Neural cell (in vitro differentiated cells): ENCODE results near the gene BMPR2. TPM values are rescaled to one million over a fixed set of nuclear protein-coding genes. Genes with fewer than 3 reads are reported as not detected.

Source experiments
- H2AFZ ChIP-seq: fragments of 200-600, 300-800 bp; sonication (generic), shearing (Covaris generic); 2 replicates; pipeline ENCODE4 v1.6.0; 2014; ENCODE audit warnings: low read depth, mild to moderate bottlenecking, antibody characterized with exemption, low read length, moderate library complexity
- H3F3A ChIP-seq: fragments of 200-600 bp; shearing (Covaris generic); 2 replicates; pipeline ENCODE4 v1.6.1; 2016; ENCODE audit warnings: mild to moderate bottlenecking, moderate library complexity, mixed read lengths, antibody characterized with exemption, low read length; ENCODE audit not compliant: insufficient read depth, poor library complexity, severe bottlenecking
- H3K27ac ChIP-seq: fragments of 200-600, 300-800 bp; sonication (generic), shearing (Covaris generic); 2 replicates; pipeline ENCODE4 v1.5.1; 2014; ENCODE audit warnings: mild to moderate bottlenecking, low read length, moderate library complexity
- H3K27me3 ChIP-seq: fragments of 300-800, 200-600 bp; sonication (generic), shearing (Covaris generic); 2 replicates; pipeline ENCODE4 v1.6.0; 2014; ENCODE audit warnings: mild to moderate bottlenecking, low read depth, low read length, moderate library complexity; ENCODE audit not compliant: insufficient read depth
- H3K36me3 ChIP-seq: fragments of 300-800, 200-600 bp; sonication (generic), shearing (Covaris generic); 2 replicates; pipeline ENCODE4 v1.5.1; 2014; ENCODE audit warnings: mild to moderate bottlenecking, antibody characterized with exemption, low read length, moderate library complexity; ENCODE audit not compliant: insufficient read depth
- H3K4me2 ChIP-seq: fragments of 300-800, 200-600 bp; sonication (generic), shearing (Covaris generic); 2 replicates; pipeline ENCODE4 v1.6.0; 2014; ENCODE audit warnings: mild to moderate bottlenecking, low read length
- H3K4me3 ChIP-seq: fragments of 300-800, 200-600 bp; sonication (generic), shearing (Covaris generic); 2 replicates; pipeline ENCODE4 v1.5.1; 2014; ENCODE audit warnings: mild to moderate bottlenecking, low read length, moderate library complexity
- H3K79me2 ChIP-seq: fragments of 200-600 bp; shearing (Covaris generic); replicated peaks from 2 replicates; pipeline ENCODE4 v1.6.0; 2014; ENCODE audit warnings: mild to moderate bottlenecking, low read length, moderate library complexity; ENCODE audit not compliant: insufficient read depth
- H3K9ac ChIP-seq: fragments of 300-800, 200-600 bp; sonication (generic), shearing (Covaris generic); 2 replicates; pipeline ENCODE4 v1.6.1; 2016; ENCODE audit warnings: mild to moderate bottlenecking, low read length, mixed read lengths
- H3K9me2 ChIP-seq: fragments of 200-600 bp; shearing (Covaris generic); 2 replicates; pipeline ENCODE4 v1.6.1; 2016; ENCODE audit warnings: mild to moderate bottlenecking, low read length, mixed read lengths; ENCODE audit not compliant: insufficient read depth
- H3K9me3 ChIP-seq: fragments of 200-600, 300-800 bp; sonication (generic), shearing (Covaris generic); 2 replicates; pipeline ENCODE4 v1.6.1; 2016; ENCODE audit warnings: mild to moderate bottlenecking, mixed run types, low read length, moderate library complexity, mixed read lengths
- H4K20me1 ChIP-seq: fragments of 200-600 bp; shearing (Covaris generic); 2 replicates; pipeline ENCODE4 v1.6.1; 2016; ENCODE audit warnings: mild to moderate bottlenecking, mixed run types; ENCODE audit not compliant: insufficient read depth
- EP300 ChIP-seq: fragments of 450-650 bp; conservative IDR thresholded peaks from 2 replicates; pipeline ENCODE4 v1.6.1; 2014; ENCODE audit warnings: antibody characterized with exemption, mild to moderate bottlenecking, moderate library complexity; ENCODE audit not compliant: poor library complexity, severe bottlenecking
- EZH2 ChIP-seq: fragments of 200-600, 300-800 bp; shearing (Covaris generic), sonication (generic); IDR thresholded peaks from 2 replicates; pipeline ENCODE4 v1.6.1; 2014; ENCODE audit warnings: antibody characterized with exemption, low read length, borderline replicate concordance, mild to moderate bottlenecking; ENCODE audit not compliant: insufficient read depth, poor library complexity, severe bottlenecking
- MXI1 ChIP-seq: fragments of 450-650 bp; conservative IDR thresholded peaks from 2 replicates; pipeline ENCODE4 v1.6.1; 2014; ENCODE audit warnings: antibody characterized with exemption, mild to moderate bottlenecking; ENCODE audit not compliant: poor library complexity, severe bottlenecking
- POLR2AphosphoS5 ChIP-seq: IDR thresholded peaks from 2 replicates; pipeline ENCODE4 v1.6.1; 2012
- RAD21 ChIP-seq: fragments of 450-650 bp; conservative IDR thresholded peaks from 2 replicates; pipeline ENCODE4 v1.6.1; 2014; ENCODE audit warnings: antibody characterized with exemption, mild to moderate bottlenecking, moderate library complexity
- REST ChIP-seq: IDR thresholded peaks from 2 replicates; pipeline ENCODE4 v1.6.1; 2012; ENCODE audit warnings: borderline replicate concordance
- SMC3 ChIP-seq: fragments of 450-650 bp; conservative IDR thresholded peaks from 2 replicates; pipeline ENCODE4 v1.6.1; 2014; ENCODE audit warnings: antibody characterized with exemption, mild to moderate bottlenecking, moderate library complexity; ENCODE audit not compliant: poor library complexity
- TAF1 ChIP-seq: IDR thresholded peaks from 2 replicates; pipeline ENCODE4 v1.6.1; 2012; ENCODE audit warnings: low read depth
- polyA plus RNA-seq: library from polyadenylated mRNA; depleted of rRNA; stranded (reverse); fragments of >200 nt; gene quantifications from 2 replicates; pipeline ENCODE4 v1.2.3, GENCODE V29; 2014
- TF ChIP-seq, protein P1 (sequence below): fragments of 450-650 bp; IDR thresholded peaks from 2 replicates; pipeline ENCODE4 v1.5.1; 2014; ENCODE audit warnings: antibody characterized with exemption, mild to moderate bottlenecking, moderate library complexity; ENCODE audit not compliant: poor library complexity, severe bottlenecking

BMPR2 gene
- polyA plus RNA-seq, 1 donor from 2014 or later = 18.4 TPM

- no peak overlapping the region for H2AFZ ChIP-seq
- peak overlapping the region; percentile 100 for H3K27ac ChIP-seq
- peak overlapping the region; percentile 95 for H3K9ac ChIP-seq
- peaks cover 60% of the 10 kb centered on the region for H3K79me2 ChIP-seq
- peak overlapping the region; percentile 99 for H3K4me3 ChIP-seq
- no peaks in the 10 kb centered on the region for H3K27me3 ChIP-seq
- peak overlapping the region; percentile 64 for H3K4me2 ChIP-seq
- H3K9me3 ChIP-seq = no peaks in the 10 kb centered on the region
- H3F3A ChIP-seq = peaks cover 6% of the 10 kb centered on the region
- TF ChIP-seq POLR2AphosphoS5 = no peak
- no peak for TF ChIP-seq TAF1
- peak; percentile 51 for TF ChIP-seq REST
- peak; percentile 8 for TF ChIP-seq RAD21
- no peak for TF ChIP-seq EZH2
- peak; percentile 77 for TF ChIP-seq MXI1
- TF ChIP-seq, protein P1, sequence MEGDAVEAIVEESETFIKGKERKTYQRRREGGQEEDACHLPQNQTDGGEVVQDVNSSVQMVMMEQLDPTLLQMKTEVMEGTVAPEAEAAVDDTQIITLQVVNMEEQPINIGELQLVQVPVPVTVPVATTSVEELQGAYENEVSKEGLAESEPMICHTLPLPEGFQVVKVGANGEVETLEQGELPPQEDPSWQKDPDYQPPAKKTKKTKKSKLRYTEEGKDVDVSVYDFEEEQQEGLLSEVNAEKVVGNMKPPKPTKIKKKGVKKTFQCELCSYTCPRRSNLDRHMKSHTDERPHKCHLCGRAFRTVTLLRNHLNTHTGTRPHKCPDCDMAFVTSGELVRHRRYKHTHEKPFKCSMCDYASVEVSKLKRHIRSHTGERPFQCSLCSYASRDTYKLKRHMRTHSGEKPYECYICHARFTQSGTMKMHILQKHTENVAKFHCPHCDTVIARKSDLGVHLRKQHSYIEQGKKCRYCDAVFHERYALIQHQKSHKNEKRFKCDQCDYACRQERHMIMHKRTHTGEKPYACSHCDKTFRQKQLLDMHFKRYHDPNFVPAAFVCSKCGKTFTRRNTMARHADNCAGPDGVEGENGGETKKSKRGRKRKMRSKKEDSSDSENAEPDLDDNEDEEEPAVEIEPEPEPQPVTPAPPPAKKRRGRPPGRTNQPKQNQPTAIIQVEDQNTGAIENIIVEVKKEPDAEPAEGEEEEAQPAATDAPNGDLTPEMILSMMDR = no peak
- no peak for TF ChIP-seq EP300
- no peak for TF ChIP-seq SMC3
- H4K20me1 ChIP-seq = peaks cover 22% of the 10 kb centered on the region
- H3K36me3 ChIP-seq = no peaks in the 10 kb centered on the region
- H3K9me2 ChIP-seq = no peaks in the 10 kb centered on the region
Observed at GRCh38 chr2:202377207-202377761, 1.2 kb downstream of the BMPR2 start.

DNA sequence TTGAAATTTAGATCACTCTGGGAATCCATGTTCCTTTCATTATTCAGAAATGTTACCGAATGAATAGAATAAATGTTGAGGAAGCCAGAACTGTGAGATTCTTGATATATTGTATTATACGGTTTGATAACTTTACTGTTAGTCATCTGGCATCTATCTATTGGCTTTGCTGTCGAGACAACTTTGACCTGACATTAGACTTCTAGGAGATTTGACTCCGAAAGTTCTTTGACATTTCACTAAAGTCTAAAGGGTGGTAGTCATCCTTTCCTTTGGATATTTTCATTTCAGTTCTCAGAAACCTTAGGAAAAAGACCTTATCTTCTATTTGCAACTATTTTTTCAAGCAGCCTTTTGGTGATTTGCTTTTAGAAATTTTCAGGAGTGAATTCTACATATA is 1.9 kb downstream of the BMPR2 start:
- H2AFZ ChIP-seq = no peak overlapping the region
- H4K20me1 ChIP-seq = peaks cover 22% of the 10 kb centered on the region
- H3K9ac ChIP-seq = peak overlapping the region; percentile 95
- peaks cover 67% of the 10 kb centered on the region for H3K79me2 ChIP-seq
- H3F3A ChIP-seq = peaks cover 6% of the 10 kb centered on the region
- peak overlapping the region; percentile 99 for H3K4me3 ChIP-seq
- no peak for TF ChIP-seq EZH2
- no peak for TF ChIP-seq EP300
- TF ChIP-seq TAF1 = no peak
- no peak for TF ChIP-seq REST
- TF ChIP-seq, protein P1 = no peak
- no peak for TF ChIP-seq SMC3
- no peak for TF ChIP-seq MXI1
- no peak for TF ChIP-seq RAD21
- TF ChIP-seq POLR2AphosphoS5 = no peak
- no peaks in the 10 kb centered on the region for H3K27me3 ChIP-seq
- H3K9me2 ChIP-seq = no peaks in the 10 kb centered on the region
- peak overlapping the region; percentile 64 for H3K4me2 ChIP-seq
- H3K9me3 ChIP-seq = no peaks in the 10 kb centered on the region
- H3K27ac ChIP-seq = peak overlapping the region; percentile 100
- H3K36me3 ChIP-seq = no peaks in the 10 kb centered on the region
